ENCODE results near the gene PROM1. TPM values are rescaled to one million over a fixed set of nuclear protein-coding genes. Genes with fewer than 3 reads are reported as not detected.
A peak's percentile ranks its signal among the peaks of the same experiment; 100 is the strongest.

The PROM1 gene
- total and polyA plus RNA-seq, 2 of the 8 experiments (the other 6 are each of a cell fraction or from before 2014, with no cell fraction given): 36.0 to 59.7 TPM

- H3K56ac ChIP-seq (replicated peaks; ENCODE audit: insufficient read length, low read depth, low read length): no peak overlapping the region
- H3K36me3 ChIP-seq (ENCODE audit: control insufficient read depth in 2 of 4, insufficient read depth in 4 of 4, low read length in 3 of 4): no peaks in the 10 kb centered on the region
- no peaks in the 10 kb centered on the region for H3K79me1 ChIP-seq (ENCODE audit: low read depth, low read length)
- H3K27me3 ChIP-seq (replicated peaks in 1 of 4; ENCODE audit: control insufficient read depth in 3 of 4, extremely low read depth in 1 of 4, insufficient read depth in 3 of 4, low read length in 3 of 4): no peaks in the 10 kb centered on the region
- H4K91ac ChIP-seq (replicated peaks; ENCODE audit: insufficient read length, low read length): no peak overlapping the region
- DNase-seq (ENCODE audit: low read depth in 1 of 2, low spot score in 2 of 2) (no peak), FAIRE-seq (no peak)
- no peak overlapping the region for H3K18ac ChIP-seq (ENCODE audit: extremely low read depth, low read length)
- H4K5ac ChIP-seq (ENCODE audit: insufficient read length, low read depth, low read length): no peak overlapping the region
- no peak overlapping the region for H3K27ac ChIP-seq (ENCODE audit: low read depth, low read length)
- no peak overlapping the region for H2AK5ac ChIP-seq (ENCODE audit: low read depth, low read length)
- H2BK120ac ChIP-seq (replicated peaks; ENCODE audit: low read depth, low read length): no peak overlapping the region
- no peak overlapping the region for H3K4me3 ChIP-seq (ENCODE audit: extremely low read depth in 1 of 4, insufficient read depth in 2 of 4, low read depth in 3 of 4, low read length in 4 of 4)
- no peaks in the 10 kb centered on the region for H3K9me3 ChIP-seq (ENCODE audit: insufficient read depth in 2 of 2, low read depth in 1 of 2, low read length in 1 of 2)
- H3K9ac ChIP-seq (replicated peaks in 1 of 4; ENCODE audit: extremely low read depth in 1 of 4, low read depth in 3 of 4, low read length in 3 of 4): no peak overlapping the region
- WGBS, 2 experiments (ENCODE audit: extremely low coverage in 1 of 2, insufficient coverage in 1 of 2, insufficient read length in 1 of 2, insufficient replicate concordance in 2 of 2, low coverage in 1 of 2, low lambda C conversion rate in 2 of 2, missing lambda C conversion rate in 1 of 2): 94% methylated on average over 10 of the region's 10 CpGs; no CpG with 5 or more reads in 1 of the 2 experiments
- H4K8ac ChIP-seq (ENCODE audit: extremely low read depth, insufficient read depth, low read length): 0 out of 2 replicates have a peak overlapping the region, but pooled peaks have one; percentile 9
- no peak overlapping the region for H2BK20ac ChIP-seq (ENCODE audit: low read length)
- peaks cover 0 to 9% (median 3%) of the 10 kb centered on the region in 4 experiments; a peak in 2 of 7 replicates for H3K4me1 ChIP-seq (replicated peaks in 1 of 4; ENCODE audit: control insufficient read depth in 3 of 4, insufficient read depth in 4 of 4, low read length in 3 of 4)
- no peak overlapping the region for H2BK5ac ChIP-seq (ENCODE audit: low read depth, low read length)
- no peak overlapping the region for H3K4me2 ChIP-seq (ENCODE audit: insufficient read depth in 1 of 2, low read depth in 2 of 2, low read length in 2 of 2)
- POLR2A ChIA-PET (ENCODE audit: partially characterized antibody): no interaction called here
- peaks cover 0 to 3% of the 10 kb centered on the region in 2 experiments for H4K20me1 ChIP-seq (replicated peaks in 1 of 2; ENCODE audit: control insufficient read depth in 1 of 2, insufficient read depth in 2 of 2, low read length in 2 of 2)
- no peak overlapping the region for H3K23ac ChIP-seq (ENCODE audit: insufficient read length)
- no peak overlapping the region for H2BK12ac ChIP-seq (ENCODE audit: low read depth, low read length)
- H3K4ac ChIP-seq (replicated peaks; ENCODE audit: insufficient read length, low read depth, low read length): no peak overlapping the region
- H2BK15ac ChIP-seq (ENCODE audit: low read length): no peak overlapping the region
- no peak overlapping the region for H2AFZ ChIP-seq (ENCODE audit: low read length)
- H3K14ac ChIP-seq (ENCODE audit: insufficient read length): no peak overlapping the region
- CTCF ChIA-PET (ENCODE audit: partially characterized antibody): interaction anchor here (0.5 to 6.3 kb wide), 5 partner anchors 11 to 303 kb away, joined by 3 to 40 read pairs (median 7); no protein-coding TSS in a partner anchor
- peaks cover 4% of the 10 kb centered on the region; the same call in 1 of the 2 replicates for H3K23me2 ChIP-seq (ENCODE audit: low read depth, low read length)
- no peaks in the 10 kb centered on the region for H3K79me2 ChIP-seq (ENCODE audit: control insufficient read depth in 1 of 2, insufficient read depth in 2 of 2, low read length in 2 of 2)
- TF ChIP-seq ATF3 (IDR thresholded peaks at IDR 0.05; ENCODE audit: insufficient read depth, low read depth, low read length) (no peak), BRCA1 (IDR thresholded peaks at IDR 0.05; ENCODE audit: low read depth, low read length) (no peak), RBBP5 (IDR thresholded peaks at IDR 0.05; ENCODE audit: borderline replicate concordance, low read depth, low read length) (no peak), CREB1 (IDR thresholded peaks at IDR 0.05) (no peak), HDAC6 (IDR thresholded peaks at IDR 0.05; ENCODE audit: low read depth, low read length) (no peak), SP1 (IDR thresholded peaks at IDR 0.05; ENCODE audit: low read depth, low read length) (no peak), BACH1 (IDR thresholded peaks at IDR 0.05; ENCODE audit: low read length) (no peak), CEBPB (IDR thresholded peaks at IDR 0.05; ENCODE audit: low read depth, low read length) (no peak), SRF (IDR thresholded peaks at IDR 0.05; ENCODE audit: low read depth, low read length) (no peak)
Observed at GRCh38 chr4:15935504-15936402, 148.1 kb downstream of the PROM1 start.

Data from H1 (cell line).